ENCODE measurements around the gene USP17L11. TPM values are rescaled to one million over a fixed set of nuclear protein-coding genes. Genes with fewer than 3 reads are reported as not detected.

USP17L11 gene, protein sequence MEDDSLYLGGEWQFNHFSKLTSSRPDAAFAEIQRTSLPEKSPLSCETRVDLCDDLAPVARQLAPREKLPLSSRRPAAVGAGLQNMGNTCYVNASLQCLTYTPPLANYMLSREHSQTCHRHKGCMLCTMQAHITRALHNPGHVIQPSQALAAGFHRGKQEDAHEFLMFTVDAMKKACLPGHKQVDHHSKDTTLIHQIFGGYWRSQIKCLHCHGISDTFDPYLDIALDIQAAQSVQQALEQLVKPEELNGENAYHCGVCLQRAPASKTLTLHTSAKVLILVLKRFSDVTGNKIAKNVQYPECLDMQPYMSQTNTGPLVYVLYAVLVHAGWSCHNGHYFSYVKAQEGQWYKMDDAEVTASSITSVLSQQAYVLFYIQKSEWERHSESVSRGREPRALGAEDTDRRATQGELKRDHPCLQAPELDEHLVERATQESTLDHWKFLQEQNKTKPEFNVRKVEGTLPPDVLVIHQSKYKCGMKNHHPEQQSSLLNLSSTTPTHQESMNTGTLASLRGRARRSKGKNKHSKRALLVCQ
- total RNA-seq: not detected in 2 replicates

DNA sequence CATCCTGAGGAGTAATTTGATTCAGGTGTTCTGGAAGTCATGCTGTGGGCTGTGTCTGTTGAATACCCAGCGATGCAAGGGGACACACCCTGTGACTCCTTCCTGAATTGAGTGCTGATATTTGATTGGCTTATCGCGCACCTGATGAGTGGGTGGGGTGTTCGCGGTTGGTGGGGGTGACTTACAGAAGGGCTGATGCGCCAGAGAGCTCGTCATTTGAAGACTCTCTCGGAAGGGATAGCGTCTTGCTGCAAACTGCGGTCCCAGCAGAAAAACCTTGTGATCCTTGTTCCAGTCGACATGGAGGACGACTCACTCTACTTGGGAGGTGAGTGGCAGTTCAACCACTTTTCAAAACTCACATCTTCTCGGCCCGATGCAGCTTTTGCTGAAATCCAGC is at the start of gene USP17L11:
USP17L11 (plus strand) TSS at position 301 of the 400 bp plus-strand sequence; CDS start at position 301, 0 bp downstream.

DNA sequence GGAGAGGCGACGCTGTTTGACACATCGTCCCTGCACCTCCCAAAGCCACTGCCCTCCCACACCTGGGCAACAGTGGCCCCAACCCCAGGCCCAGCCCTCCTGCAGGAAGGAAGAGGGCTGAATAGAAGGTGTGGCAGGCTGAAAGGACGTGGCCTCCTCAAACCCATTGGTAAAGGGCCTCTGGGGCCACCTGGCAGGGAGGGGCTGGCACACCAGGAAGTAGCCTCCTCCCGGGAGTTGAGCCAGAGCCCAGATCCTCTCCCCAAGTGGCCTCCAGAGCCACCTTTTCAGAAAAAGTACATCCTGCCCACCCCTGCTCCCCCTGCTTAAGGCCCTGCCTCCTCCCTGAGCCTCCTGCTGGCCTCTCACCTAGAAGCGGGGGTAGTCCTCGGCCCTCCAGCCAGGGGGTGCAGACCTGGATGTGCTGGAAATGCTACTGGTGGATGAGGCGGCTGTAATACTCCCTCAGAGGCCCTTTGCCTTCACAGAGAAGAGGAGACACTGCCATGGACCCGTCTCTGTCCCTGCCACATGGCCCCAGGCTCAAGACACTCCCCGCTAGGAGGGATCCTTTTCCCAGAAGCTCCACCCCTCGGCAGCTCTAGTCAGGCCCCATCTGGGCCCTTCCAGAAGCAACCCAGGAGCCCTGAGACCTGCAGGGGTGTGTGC is 45.3 kb upstream of the USP17L11 start, which contains the start of gene FAM90A26:
FAM90A26 (plus strand) TSS at position 619 of the 669 bp plus-strand sequence. CDS start 2,764 bp downstream, outside the sequence.

DNA sequence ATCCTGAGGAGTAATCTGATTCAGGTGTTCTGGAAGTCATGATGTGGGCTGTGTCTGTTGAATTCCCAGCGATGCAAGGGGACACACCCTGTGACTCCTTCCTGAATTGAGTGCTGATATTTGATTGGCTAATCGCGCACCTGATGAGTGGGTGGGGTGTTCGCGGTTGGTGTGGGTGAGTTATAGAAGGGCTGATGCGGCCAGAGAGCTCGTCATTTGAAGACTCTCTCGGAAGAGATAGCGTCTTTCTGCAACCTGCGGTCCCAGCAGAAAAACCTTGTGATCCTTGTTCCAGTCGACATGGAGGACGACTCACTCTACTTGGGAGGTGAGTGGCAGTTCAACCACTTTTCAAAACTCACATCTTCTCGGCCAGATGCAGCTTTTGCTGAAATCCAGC is 4.8 kb upstream of the USP17L11 start, which contains the start of gene USP17L10:
USP17L10 (plus strand) TSS at position 301 of the 400 bp plus-strand sequence; CDS start at position 301, 0 bp downstream.

DNA sequence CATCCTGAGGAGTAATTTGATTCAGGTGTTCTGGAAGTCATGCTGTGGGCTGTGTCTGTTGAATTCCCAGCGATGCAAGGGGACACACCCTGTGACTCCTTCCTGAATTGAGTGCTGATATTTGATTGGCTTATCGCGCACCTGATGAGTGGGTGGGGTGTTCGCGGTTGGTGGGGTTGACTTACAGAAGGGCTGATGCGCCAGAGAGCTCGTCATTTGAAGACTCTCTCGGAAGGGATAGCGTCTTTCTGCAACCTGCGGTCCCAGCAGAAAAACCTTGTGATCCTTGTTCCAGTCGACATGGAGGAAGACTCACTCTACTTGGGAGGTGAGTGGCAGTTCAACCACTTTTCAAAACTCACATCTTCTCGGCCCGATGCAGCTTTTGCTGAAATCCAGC is 4.6 kb downstream of the USP17L11 start, which contains the start of gene USP17L12:
USP17L12 (plus strand) TSS at position 301 of the 400 bp plus-strand sequence; CDS start at position 301, 0 bp downstream.

DNA sequence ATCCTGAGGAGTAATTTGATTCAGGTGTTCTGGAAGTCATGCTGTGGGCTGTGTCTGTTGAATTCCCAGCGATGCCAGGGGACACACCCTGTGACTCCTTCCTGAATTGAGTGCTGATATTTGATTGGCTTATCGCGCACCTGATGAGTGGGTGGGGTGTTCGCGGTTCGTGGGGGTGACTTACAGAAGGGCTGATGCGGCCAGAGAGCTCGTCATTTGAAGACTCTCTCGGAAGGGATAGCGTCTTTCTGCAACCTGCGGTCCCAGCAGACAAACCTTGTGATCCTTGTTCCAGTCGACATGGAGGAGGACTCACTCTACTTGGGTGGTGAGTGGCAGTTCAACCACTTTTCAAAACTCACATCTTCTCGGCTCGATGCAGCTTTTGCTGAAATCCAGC is 9.4 kb downstream of the USP17L11 start, which contains the start of gene USP17L13:
USP17L13 (plus strand) TSS at position 301 of the 400 bp plus-strand sequence; CDS start at position 301, 0 bp downstream.

DNA sequence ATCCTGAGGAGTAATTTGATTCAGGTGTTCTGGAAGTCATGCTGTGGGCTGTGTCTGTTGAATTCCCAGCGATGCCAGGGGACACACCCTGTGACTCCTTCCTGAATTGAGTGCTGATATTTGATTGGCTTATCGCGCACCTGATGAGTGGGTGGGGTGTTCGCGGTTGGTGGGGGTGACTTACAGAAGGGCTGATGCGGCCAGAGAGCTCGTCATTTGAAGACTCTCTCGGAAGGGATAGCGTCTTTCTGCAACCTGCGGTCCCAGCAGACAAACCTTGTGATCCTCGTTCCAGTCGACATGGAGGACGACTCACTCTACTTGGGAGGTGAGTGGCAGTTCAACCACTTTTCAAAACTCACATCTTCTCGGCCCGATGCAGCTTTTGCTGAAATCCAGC is 18.9 kb downstream of the USP17L11 start, which contains the start of gene USP17L15:
USP17L15 (plus strand) TSS at position 301 of the 400 bp plus-strand sequence; CDS start at position 301, 0 bp downstream.

DNA sequence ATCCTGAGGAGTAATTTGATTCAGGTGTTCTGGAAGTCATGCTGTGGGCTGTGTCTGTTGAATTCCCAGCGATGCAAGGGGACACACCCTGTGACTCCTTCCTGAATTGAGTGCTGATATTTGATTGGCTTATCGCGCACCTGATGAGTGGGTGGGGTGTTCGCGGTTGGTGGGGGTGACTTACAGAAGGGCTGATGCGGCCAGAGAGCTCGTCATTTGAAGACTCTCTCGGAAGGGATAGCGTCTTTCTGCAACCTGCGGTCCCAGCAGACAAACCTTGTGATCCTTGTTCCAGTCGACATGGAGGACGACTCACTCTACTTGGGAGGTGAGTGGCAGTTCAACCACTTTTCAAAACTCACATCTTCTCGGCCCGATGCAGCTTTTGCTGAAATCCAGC is 28.4 kb downstream of the USP17L11 start, which contains the start of gene USP17L17:
USP17L17 (plus strand) TSS at position 301 of the 400 bp plus-strand sequence; CDS start at position 301, 0 bp downstream.

DNA sequence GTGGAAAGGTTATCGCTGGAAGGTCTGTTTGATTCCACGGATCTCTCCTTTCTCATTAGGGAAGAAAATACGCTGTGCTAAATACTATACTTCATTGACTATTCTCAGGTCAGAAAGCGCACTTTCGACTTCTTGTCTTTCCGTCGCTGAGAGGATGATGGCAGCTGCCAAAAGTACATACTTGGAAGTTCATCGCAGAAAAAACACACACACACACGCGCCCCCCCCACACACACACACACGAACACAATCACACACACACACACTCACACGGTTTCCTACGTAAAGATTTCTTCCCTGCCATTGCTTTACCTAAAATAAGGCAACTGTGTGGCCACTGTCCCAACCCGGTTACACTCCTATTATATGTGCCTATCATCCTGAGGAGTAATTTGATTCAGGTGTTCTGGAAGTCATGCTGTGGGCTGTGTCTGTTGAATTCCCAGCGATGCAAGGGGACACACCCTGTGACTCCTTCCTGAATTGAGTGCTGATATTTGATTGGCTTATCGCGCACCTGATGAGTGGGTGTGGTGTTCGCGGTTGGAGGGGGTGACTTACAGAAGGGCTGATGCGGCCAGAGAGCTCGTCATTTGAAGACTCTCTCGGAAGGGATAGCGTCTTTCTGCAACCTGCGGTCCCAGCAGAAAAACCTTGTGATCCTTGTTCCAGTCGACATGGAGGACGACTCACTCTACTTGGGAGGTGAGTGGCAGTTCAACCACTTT is 32.9 kb downstream of the USP17L11 start, which contains the start of gene USP17L18:
USP17L18 (plus strand) TSS at position 678 of the 728 bp plus-strand sequence; CDS start at position 678, 0 bp downstream.

DNA sequence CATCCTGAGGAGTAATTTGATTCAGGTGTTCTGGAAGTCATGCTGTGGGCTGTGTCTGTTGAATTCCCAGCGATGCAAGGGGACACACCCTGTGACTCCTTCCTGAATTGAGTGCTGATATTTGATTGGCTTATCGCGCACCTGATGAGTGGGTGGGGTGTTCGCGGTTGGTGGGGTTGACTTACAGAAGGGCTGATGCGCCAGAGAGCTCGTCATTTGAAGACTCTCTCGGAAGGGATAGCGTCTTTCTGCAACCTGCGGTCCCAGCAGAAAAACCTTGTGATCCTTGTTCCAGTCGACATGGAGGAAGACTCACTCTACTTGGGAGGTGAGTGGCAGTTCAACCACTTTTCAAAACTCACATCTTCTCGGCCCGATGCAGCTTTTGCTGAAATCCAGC is 37.9 kb downstream of the USP17L11 start, which contains the start of gene USP17L19:
USP17L19 (plus strand) TSS at position 301 of the 400 bp plus-strand sequence; CDS start at position 301, 0 bp downstream.

DNA sequence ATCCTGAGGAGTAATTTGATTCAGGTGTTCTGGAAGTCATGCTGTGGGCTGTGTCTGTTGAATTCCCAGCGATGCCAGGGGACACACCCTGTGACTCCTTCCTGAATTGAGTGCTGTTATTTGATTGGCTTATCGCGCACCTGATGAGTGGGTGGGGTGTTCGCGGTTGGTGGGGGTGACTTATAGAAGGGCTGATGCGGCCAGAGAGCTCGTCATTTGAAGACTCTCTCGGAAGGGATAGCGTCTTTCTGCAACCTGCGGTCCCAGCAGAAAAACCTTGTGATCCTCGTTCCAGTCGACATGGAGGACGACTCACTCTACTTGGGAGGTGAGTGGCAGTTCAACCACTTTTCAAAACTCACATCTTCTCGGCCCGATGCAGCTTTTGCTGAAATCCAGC is 42.6 kb downstream of the USP17L11 start, which contains the start of gene USP17L20:
USP17L20 (plus strand) TSS at position 301 of the 400 bp plus-strand sequence; CDS start at position 301, 0 bp downstream.

DNA sequence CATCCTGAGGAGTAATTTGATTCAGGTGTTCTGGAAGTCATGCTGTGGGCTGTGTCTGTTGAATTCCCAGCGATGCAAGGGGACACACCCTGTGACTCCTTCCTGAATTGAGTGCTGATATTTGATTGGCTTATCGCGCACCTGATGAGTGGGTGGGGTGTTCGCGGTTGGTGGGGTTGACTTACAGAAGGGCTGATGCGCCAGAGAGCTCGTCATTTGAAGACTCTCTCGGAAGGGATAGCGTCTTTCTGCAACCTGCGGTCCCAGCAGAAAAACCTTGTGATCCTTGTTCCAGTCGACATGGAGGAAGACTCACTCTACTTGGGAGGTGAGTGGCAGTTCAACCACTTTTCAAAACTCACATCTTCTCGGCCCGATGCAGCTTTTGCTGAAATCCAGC is 47.4 kb downstream of the USP17L11 start, which contains the start of gene USP17L21:
USP17L21 (plus strand) TSS at position 301 of the 400 bp plus-strand sequence; CDS start at position 301, 0 bp downstream.

Other genes with a start within 250 kb of the USP17L11 start
- gene FAM90A26, start 45.0 kb upstream of the USP17L11 start, total RNA-seq: not detected in 2 replicates
- not detected in 2 replicates for gene USP17L10, start 4.7 kb upstream of the USP17L11 start, total RNA-seq
- gene USP17L12, start 4.7 kb downstream of the USP17L11 start, total RNA-seq: not detected in 2 replicates
- gene USP17L13, start 9.5 kb downstream of the USP17L11 start, total RNA-seq: not detected in 2 replicates
- not detected in 2 replicates for gene USP17L15, start 19.0 kb downstream of the USP17L11 start, total RNA-seq
- not detected in 2 replicates for gene USP17L17, start 28.5 kb downstream of the USP17L11 start, total RNA-seq
- gene USP17L18, start 33.2 kb downstream of the USP17L11 start, total RNA-seq: not detected in 2 replicates
- not detected in 2 replicates for gene USP17L19, start 38.0 kb downstream of the USP17L11 start, total RNA-seq
- not detected in 2 replicates for gene USP17L20, start 42.7 kb downstream of the USP17L11 start, total RNA-seq
- gene USP17L21, start 47.5 kb downstream of the USP17L11 start, total RNA-seq: not detected in 2 replicates
- not detected in 2 replicates for gene USP17L22, start 52.2 kb downstream of the USP17L11 start, total RNA-seq
- not detected in 2 replicates for gene USP17L24, start 109.8 kb downstream of the USP17L11 start, total RNA-seq
- gene USP17L25, start 114.5 kb downstream of the USP17L11 start, total RNA-seq: not detected in 2 replicates
- not detected in 2 replicates for gene USP17L26, start 119.3 kb downstream of the USP17L11 start, total RNA-seq
- gene USP17L5, start 124.0 kb downstream of the USP17L11 start, total RNA-seq: not detected in 2 replicates
- not detected in 2 replicates for gene USP17L27, start 128.7 kb downstream of the USP17L11 start, total RNA-seq
- not detected in 2 replicates for gene USP17L28, start 133.5 kb downstream of the USP17L11 start, total RNA-seq
- not detected in 2 replicates for gene USP17L29, start 138.2 kb downstream of the USP17L11 start, total RNA-seq
- gene USP17L30, start 147.7 kb downstream of the USP17L11 start, total RNA-seq: not detected in 2 replicates
- not detected in 2 replicates for gene DEFB131A, start 229.0 kb downstream of the USP17L11 start, total RNA-seq